ENCODE measurements around the gene ARFGAP2. TPM values are rescaled to one million over a fixed set of nuclear protein-coding genes. Genes with fewer than 3 reads are reported as not detected.

ARFGAP2 gene
- total RNA-seq, 6 experiments from 2014 or later, result 58.2 to 64.0 (median 61.1) TPM

DNA sequence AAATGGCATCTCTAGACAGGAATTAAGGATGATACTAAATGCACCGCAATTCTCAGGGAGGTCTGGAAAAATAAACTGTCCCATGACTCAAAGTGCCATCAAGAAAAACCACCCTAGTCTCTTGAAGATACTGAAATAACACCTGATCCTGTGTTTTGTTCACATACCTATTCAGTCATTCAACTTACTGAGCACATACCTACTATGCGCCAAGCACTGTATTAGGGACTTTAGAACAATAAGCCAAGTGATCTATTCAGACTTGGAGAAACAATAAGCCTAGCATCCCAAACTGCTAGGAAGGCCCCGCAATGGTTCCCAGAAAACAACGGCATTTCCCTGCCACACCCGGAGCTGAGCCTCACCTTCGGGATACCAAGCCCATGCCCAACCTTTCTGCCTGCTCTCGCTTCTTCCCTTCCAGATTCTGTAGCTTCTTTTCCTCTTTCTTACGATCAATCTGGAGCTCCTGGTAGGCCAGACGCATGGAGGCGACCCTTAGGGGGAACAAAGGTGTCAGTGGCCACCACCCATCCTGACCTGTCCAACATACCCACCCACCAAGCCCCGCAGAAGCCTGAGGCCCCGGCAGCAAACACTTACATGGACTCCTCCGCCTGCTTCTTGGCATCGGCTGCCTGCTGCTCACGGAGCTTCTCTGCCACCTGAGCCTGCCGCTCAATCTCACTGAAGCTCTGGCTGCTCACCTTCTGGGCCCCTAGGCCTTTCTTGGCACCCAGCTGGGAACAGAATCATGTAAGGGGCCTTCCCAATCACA lies 5.4 kb downstream of the ARFGAP2 start:
- H3K4me1 Mint-ChIP-seq (ENCODE audit: low read depth), result peaks cover 15% of the 10 kb centered on the region
- no peak overlapping the region for H3K4me3 Mint-ChIP-seq
- H3K36me3 Mint-ChIP-seq (ENCODE audit: low read depth), result peaks cover 8% of the 10 kb centered on the region
- no peak overlapping the region for H3K27ac Mint-ChIP-seq
- DNase-seq, result no peak
- TF ChIP-seq, protein P1, sequence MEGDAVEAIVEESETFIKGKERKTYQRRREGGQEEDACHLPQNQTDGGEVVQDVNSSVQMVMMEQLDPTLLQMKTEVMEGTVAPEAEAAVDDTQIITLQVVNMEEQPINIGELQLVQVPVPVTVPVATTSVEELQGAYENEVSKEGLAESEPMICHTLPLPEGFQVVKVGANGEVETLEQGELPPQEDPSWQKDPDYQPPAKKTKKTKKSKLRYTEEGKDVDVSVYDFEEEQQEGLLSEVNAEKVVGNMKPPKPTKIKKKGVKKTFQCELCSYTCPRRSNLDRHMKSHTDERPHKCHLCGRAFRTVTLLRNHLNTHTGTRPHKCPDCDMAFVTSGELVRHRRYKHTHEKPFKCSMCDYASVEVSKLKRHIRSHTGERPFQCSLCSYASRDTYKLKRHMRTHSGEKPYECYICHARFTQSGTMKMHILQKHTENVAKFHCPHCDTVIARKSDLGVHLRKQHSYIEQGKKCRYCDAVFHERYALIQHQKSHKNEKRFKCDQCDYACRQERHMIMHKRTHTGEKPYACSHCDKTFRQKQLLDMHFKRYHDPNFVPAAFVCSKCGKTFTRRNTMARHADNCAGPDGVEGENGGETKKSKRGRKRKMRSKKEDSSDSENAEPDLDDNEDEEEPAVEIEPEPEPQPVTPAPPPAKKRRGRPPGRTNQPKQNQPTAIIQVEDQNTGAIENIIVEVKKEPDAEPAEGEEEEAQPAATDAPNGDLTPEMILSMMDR (IDR thresholded peaks at IDR 0.05), result no peak
- peaks cover 10% of the 10 kb centered on the region for H3K27me3 Mint-ChIP-seq (ENCODE audit: insufficient read depth)
- H3K9me3 Mint-ChIP-seq, result no peaks in the 10 kb centered on the region

DNA sequence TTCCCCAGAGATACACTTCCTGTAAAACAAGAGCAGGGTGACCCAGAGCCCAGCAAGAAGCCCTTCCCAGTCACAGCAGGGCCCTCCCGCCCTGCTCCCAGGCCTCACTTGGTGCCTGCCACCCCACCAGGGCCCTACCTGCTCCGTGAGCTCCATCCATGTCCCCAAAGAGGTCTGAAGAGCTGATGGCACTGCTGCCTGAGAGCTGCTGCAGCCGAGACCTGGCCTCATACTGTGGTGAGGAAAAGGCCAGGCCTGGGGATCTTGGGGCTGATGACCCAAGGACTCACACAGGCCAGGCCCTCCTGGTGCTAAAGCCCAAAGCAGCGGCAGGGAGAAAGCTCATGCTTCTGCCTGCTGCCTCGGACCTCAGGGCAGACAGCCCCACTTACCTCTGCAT lies 10.3 kb downstream of the ARFGAP2 start:
- no peak for DNase-seq
- peaks cover 7% of the 10 kb centered on the region for H3K27me3 Mint-ChIP-seq (ENCODE audit: insufficient read depth)
- TF ChIP-seq, protein P1 (IDR thresholded peaks at IDR 0.05), result no peak
- no peak overlapping the region; the same call in 1 of the 2 replicates for H3K27ac Mint-ChIP-seq
- H3K36me3 Mint-ChIP-seq (ENCODE audit: low read depth), result peaks cover 6% of the 10 kb centered on the region
- no peaks in the 10 kb centered on the region for H3K9me3 Mint-ChIP-seq
- 0 out of 2 replicates have a peak, but pooled peaks cover 4% of the 10 kb centered on the region for H3K4me1 Mint-ChIP-seq (ENCODE audit: low read depth)
- H3K4me3 Mint-ChIP-seq, result no peak overlapping the region

DNA sequence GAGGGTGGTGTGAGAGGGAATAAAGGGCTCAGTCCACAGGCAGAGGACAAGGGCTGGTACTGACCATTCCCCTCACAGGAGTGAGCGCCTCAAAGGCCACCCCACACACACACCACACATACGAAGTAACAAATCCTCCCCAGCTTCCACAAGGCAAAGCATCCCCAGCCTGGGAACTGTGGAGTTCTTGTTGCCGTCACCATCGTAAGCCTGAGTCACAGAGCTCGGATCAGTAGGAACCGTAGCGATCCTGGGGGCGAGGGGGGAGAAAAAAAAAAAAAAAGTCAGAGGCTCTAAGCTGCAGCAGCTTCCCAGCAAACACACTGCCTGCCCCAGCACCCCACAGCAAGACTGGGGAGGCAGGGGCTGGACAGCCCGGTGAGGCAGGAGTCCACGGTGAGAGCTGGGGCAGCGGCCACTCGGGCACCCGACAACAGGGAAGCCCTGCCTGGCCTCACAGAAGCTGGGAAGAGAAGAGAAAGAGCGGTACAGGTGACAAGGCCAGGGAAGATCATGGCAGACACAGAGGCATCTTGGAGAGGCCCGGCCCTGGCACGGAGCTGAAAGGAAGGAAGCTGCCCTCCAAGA lies 11.3 kb downstream of the ARFGAP2 start:
- Mint-ChIP-seq H3K36me3 (ENCODE audit: low read depth) (peaks cover 6% of the 10 kb centered on the region), H3K9me3 (no peaks in the 10 kb centered on the region), H3K4me3 (no peak overlapping the region), H3K27ac (no peak overlapping the region; the same call in 1 of the 2 replicates), H3K4me1 (ENCODE audit: low read depth) (0 out of 2 replicates have a peak, but pooled peaks cover 4% of the 10 kb centered on the region), H3K27me3 (ENCODE audit: insufficient read depth) (peaks cover 7% of the 10 kb centered on the region)
- DNase-seq, result no peak
- TF ChIP-seq, protein P1 (IDR thresholded peaks at IDR 0.05), result no peak

DNA sequence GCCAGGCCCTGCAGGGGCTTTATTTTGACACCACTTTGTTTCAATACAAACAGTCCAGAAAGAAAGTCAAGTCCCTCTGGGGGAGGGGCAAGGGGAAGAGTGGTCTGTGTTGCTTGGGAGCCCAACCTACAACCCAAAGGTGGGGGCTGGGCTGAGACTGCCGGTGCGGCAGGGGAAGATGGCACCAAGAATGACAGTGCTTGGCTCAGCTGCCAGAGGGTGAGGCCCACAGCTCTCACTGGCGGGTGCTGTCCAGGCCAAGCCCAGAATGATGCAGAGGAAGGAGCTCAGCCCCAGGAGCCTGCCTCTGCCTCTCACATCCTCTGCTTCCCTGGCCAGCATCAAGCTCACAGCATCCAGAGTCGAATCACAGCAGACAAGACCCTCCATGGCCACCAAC lies 12.4 kb downstream of the ARFGAP2 start:
- Mint-ChIP-seq H3K9me3 (no peaks in the 10 kb centered on the region), H3K27me3 (ENCODE audit: insufficient read depth) (peaks cover 7% of the 10 kb centered on the region), H3K27ac (no peak overlapping the region; the same call in 1 of the 2 replicates), H3K4me3 (no peak overlapping the region), H3K4me1 (ENCODE audit: low read depth) (peaks cover 4% of the 10 kb centered on the region; the same call in 1 of the 2 replicates), H3K36me3 (ENCODE audit: low read depth) (peaks cover 6% of the 10 kb centered on the region)
- TF ChIP-seq, protein P1 (IDR thresholded peaks at IDR 0.05), result no peak
- DNase-seq, result no peak

DNA sequence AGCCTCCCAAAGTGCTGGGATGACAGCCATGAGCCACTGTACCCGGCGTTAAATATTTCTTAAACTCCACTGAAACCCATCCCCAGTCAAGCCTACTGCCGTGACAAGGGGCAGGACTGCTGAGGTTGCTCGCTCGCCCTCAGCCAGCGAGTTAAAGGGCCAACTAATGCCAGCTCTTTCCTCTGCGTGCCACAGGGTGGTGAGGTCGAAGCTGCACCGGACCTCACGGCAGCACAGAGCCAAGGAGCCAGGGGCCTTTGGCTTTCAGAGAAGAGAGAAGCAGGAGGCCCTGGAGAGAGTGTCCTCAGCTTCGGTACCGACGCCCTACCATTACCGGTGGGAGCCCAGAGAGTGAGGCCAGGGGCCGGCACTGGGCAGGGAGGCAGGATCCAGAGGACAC lies 12.8 kb downstream of the ARFGAP2 start:
- no peaks in the 10 kb centered on the region for H3K9me3 Mint-ChIP-seq
- H3K4me3 Mint-ChIP-seq, result no peak overlapping the region
- H3K36me3 Mint-ChIP-seq (ENCODE audit: low read depth), result peaks cover 6% of the 10 kb centered on the region
- no peak for DNase-seq
- H3K27ac Mint-ChIP-seq, result no peak overlapping the region; the same call in 1 of the 2 replicates
- TF ChIP-seq, protein P1 (IDR thresholded peaks at IDR 0.05), result no peak
- peaks cover 8% of the 10 kb centered on the region for H3K27me3 Mint-ChIP-seq (ENCODE audit: insufficient read depth)
- peaks cover 8% of the 10 kb centered on the region; the same call in 1 of the 2 replicates for H3K4me1 Mint-ChIP-seq (ENCODE audit: low read depth)

Measured in HFFc6 (cell line).